Neural crest cell (in vitro differentiated cells): ENCODE data around the gene SCAMP2. TPM values are rescaled to one million over a fixed set of nuclear protein-coding genes. Genes with fewer than 3 reads are reported as not detected.
A peak's percentile ranks its signal among the peaks of the same experiment; 100 is the strongest.

ENCODE experiments used
- DNase-seq: peaks from one replicate; pipeline ENCODE4 v3.0.0; 2021; ENCODE audit warnings: low read depth, mixed read lengths, low spot score
- H3K27ac Mint-ChIP-seq: one replicate; pipeline ENCODE4 v1.8.0; 2021; ENCODE audit warnings: mild to moderate bottlenecking, mixed read lengths; ENCODE audit not compliant: unreplicated experiment
- H3K27me3 Mint-ChIP-seq: 2 replicates; pipeline ENCODE4 v1.8.0; 2021; ENCODE audit warnings: low read depth, mild to moderate bottlenecking, mixed read lengths
- H3K36me3 Mint-ChIP-seq: 2 replicates; pipeline ENCODE4 v1.8.0; 2021; ENCODE audit warnings: low read depth, mild to moderate bottlenecking, mixed read lengths
- H3K4me1 Mint-ChIP-seq: 2 replicates; pipeline ENCODE4 v1.8.0; 2021; ENCODE audit warnings: mixed read lengths
- H3K4me3 Mint-ChIP-seq: one replicate; pipeline ENCODE4 v1.8.0; 2021; ENCODE audit warnings: mild to moderate bottlenecking, mixed read lengths
- H3K9me3 Mint-ChIP-seq: 2 replicates; pipeline ENCODE4 v1.8.0; 2021; ENCODE audit warnings: mixed read lengths
- CTCF ChIP-seq: fragments of 200-600 bp; sonication (generic); conservative IDR thresholded peaks from 2 replicates; pipeline ENCODE4 v1.5.0; 2021; ENCODE audit warnings: antibody characterized with exemption, mild to moderate bottlenecking
- total RNA-seq: library from RNA; stranded (reverse); gene quantifications from 2 replicates; pipeline ENCODE4 v1.2.1, GENCODE V29; 2021

SCAMP2 gene
- total RNA-seq, 1 donor from 2014 or later: 40.4 TPM

GRCh38 chr15:74827614-74828013, 45.6 kb downstream of the SCAMP2 start:
- H3K27ac Mint-ChIP-seq: no peak overlapping the region
- no peaks in the 10 kb centered on the region for H3K36me3 Mint-ChIP-seq
- no peak for DNase-seq
- H3K27me3 Mint-ChIP-seq: peaks cover 71% of the 10 kb centered on the region
- TF ChIP-seq CTCF: no peak
- no peaks in the 10 kb centered on the region for H3K9me3 Mint-ChIP-seq
- peaks cover under 1% of the 10 kb centered on the region for H3K4me1 Mint-ChIP-seq
- no peak overlapping the region for H3K4me3 Mint-ChIP-seq

GRCh38 chr15:74826921-74827320, 46.2 kb downstream of the SCAMP2 start:
- no peak for DNase-seq
- no peak overlapping the region for H3K27ac Mint-ChIP-seq
- H3K4me1 Mint-ChIP-seq: no peaks in the 10 kb centered on the region
- no peak for TF ChIP-seq CTCF
- H3K27me3 Mint-ChIP-seq: peaks cover 72% of the 10 kb centered on the region
- no peaks in the 10 kb centered on the region for H3K9me3 Mint-ChIP-seq
- H3K36me3 Mint-ChIP-seq: no peaks in the 10 kb centered on the region
- no peak overlapping the region for H3K4me3 Mint-ChIP-seq

- Mint-ChIP-seq H3K9me3 (no peaks in the 10 kb centered on the region), H3K27me3 (peaks cover 72% of the 10 kb centered on the region)
Measured at GRCh38 chr15:74826364-74826819, 46.8 kb downstream of the SCAMP2 start, which contains the start of gene CPLX3. CPLX3 (plus strand) TSS chr15:74826627; CDS start chr15:74826704, 77 bp downstream.

GRCh38 chr15:74825866-74826265, 47.3 kb downstream of the SCAMP2 start:
- no peaks in the 10 kb centered on the region for H3K36me3 Mint-ChIP-seq
- no peak overlapping the region for H3K27ac Mint-ChIP-seq
- peaks cover 5% of the 10 kb centered on the region for H3K4me1 Mint-ChIP-seq
- no peak overlapping the region for H3K4me3 Mint-ChIP-seq
- no peak for DNase-seq
- peaks cover 69% of the 10 kb centered on the region for H3K27me3 Mint-ChIP-seq
- no peak for TF ChIP-seq CTCF
- no peaks in the 10 kb centered on the region for H3K9me3 Mint-ChIP-seq

More at GRCh38 chr15:74826364-74826819, 46.8 kb downstream of the SCAMP2 start, which contains the start of gene CPLX3:
- TF ChIP-seq CTCF: no peak
- Mint-ChIP-seq H3K36me3 (no peaks in the 10 kb centered on the region), H3K27ac (no peak within 1 kb of the TSS), H3K4me1 (peaks cover under 1% of the 10 kb centered on the region), H3K4me3 (no peak within 1 kb of the TSS)
- peak; percentile 47 for DNase-seq

GRCh38 chr15:74824976-74825375, 48.2 kb downstream of the SCAMP2 start:
- Mint-ChIP-seq H3K4me1 (peaks cover 8% of the 10 kb centered on the region), H3K4me3 (no peak overlapping the region), H3K9me3 (no peaks in the 10 kb centered on the region), H3K36me3 (no peaks in the 10 kb centered on the region), H3K27ac (no peak overlapping the region), H3K27me3 (peaks cover 63% of the 10 kb centered on the region)
- DNase-seq: no peak
- TF ChIP-seq CTCF: no peak
